ENCODE measurements around the gene DAAM2.

Gene DAAM2

GRCh38 chr6:39791850-39792539 lies at the start of gene DAAM2:
DAAM2 (plus strand) TSS chr6:39792376; CDS start chr6:39856303, 63,927 bp downstream.
- peaks cover 8% of the 10 kb centered on the region for H3K4me1 ChIP-seq (ENCODE audit: insufficient read depth, low read length)
- no peaks in the 10 kb centered on the region for H3K36me3 ChIP-seq (ENCODE audit: insufficient read depth, low read length)
- H3K9ac ChIP-seq (ENCODE audit: low read depth, low read length), result peak within 1 kb of the TSS; percentile 69
- no peaks in the 10 kb centered on the region for H3K9me3 ChIP-seq (ENCODE audit: control insufficient read depth, insufficient read depth, low read length)

DNA sequence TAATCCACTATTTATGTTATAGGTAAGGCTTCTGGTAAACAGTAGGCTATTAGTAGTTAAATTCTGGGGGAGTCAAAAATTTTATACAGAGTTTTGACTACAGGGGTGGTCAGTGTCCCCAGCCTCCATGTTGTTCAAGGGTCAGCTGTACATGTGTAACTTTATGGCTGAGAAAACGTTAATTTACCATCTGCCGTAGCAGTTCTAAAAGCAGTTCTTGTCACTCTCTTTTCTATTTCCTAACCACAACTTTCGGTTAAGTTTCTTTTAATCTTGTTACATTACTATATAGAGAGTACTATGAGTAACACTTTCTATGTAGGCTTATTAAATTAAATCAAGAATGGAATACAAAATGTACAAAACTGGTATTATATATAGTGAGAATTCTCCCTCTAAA lies 45.4 kb upstream of the DAAM2 start:
- H3K9ac ChIP-seq (ENCODE audit: low read depth, low read length), result no peak overlapping the region
- H3K36me3 ChIP-seq (ENCODE audit: insufficient read depth, low read length), result no peaks in the 10 kb centered on the region

GRCh38 chr6:39752835-39753724 lies 39.1 kb upstream of the DAAM2 start:
- no peaks in the 10 kb centered on the region for H3K9me3 ChIP-seq (ENCODE audit: control insufficient read depth, insufficient read depth, low read length)
- no peaks in the 10 kb centered on the region for H3K4me1 ChIP-seq (ENCODE audit: insufficient read depth, low read length)
- no peak overlapping the region for H3K9ac ChIP-seq (ENCODE audit: low read depth, low read length)
- no peaks in the 10 kb centered on the region for H3K36me3 ChIP-seq (ENCODE audit: insufficient read depth, low read length)

More for the DNA sequence above, 45.4 kb upstream of the DAAM2 start:
- Histone ChIP-seq H3K4me1 (ENCODE audit: insufficient read depth, low read length) (no peaks in the 10 kb centered on the region), H3K9me3 (ENCODE audit: control insufficient read depth, insufficient read depth, low read length) (no peaks in the 10 kb centered on the region)

DNA sequence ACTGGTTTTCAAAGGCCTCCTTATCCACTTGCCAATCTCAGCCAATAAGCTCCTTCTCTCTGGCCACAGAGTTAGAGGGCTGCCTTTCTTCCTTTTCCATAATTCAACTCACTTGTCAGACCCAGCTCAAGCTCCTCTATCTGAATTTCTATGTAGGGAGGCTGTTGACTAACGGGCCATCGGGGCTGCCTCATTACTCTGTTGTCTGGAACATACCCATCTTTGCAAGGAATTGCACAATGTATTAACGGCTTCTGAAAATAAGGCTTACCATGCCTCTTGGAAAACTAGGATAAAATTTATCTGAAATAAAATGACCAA lies 38.5 kb upstream of the DAAM2 start:
- Histone ChIP-seq H3K9ac (ENCODE audit: low read depth, low read length) (no peak overlapping the region), H3K9me3 (ENCODE audit: control insufficient read depth, insufficient read depth, low read length) (no peaks in the 10 kb centered on the region), H3K4me1 (ENCODE audit: insufficient read depth, low read length) (no peaks in the 10 kb centered on the region), H3K36me3 (ENCODE audit: insufficient read depth, low read length) (no peaks in the 10 kb centered on the region)

DNA sequence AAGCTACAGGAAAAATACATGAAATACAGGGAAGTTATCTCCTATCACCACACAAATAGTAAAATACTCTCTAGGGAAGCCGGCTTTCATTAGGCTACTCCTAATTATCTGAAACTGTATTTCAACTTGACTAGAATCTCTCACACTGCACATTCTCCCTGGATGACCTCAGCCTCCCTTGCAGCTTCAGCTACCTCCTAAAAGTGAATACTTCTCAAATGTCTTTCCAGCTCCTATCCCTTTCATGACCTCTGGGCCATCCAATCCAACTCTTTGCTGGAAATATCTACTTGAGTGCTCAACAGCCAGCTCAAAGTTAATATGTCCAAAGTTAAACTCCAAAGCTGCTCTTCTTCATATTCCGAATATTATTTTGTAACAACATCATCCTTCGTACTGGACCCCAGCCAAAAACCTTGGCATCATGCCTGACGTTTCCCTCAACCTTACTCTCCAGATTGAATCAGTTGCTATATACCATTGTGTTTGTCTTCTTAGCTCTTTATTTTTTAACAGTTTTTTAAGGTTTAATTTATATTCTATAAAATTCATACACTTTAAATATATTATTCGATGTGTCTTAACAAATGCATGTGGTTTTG lies 37.6 kb upstream of the DAAM2 start:
- H3K9ac ChIP-seq (ENCODE audit: low read depth, low read length), result no peak overlapping the region
- no peaks in the 10 kb centered on the region for H3K36me3 ChIP-seq (ENCODE audit: insufficient read depth, low read length)
- H3K4me1 ChIP-seq (ENCODE audit: insufficient read depth, low read length), result no peaks in the 10 kb centered on the region
- no peaks in the 10 kb centered on the region for H3K9me3 ChIP-seq (ENCODE audit: control insufficient read depth, insufficient read depth, low read length)

- Histone ChIP-seq H3K36me3 (ENCODE audit: insufficient read depth, low read length) (no peaks in the 10 kb centered on the region), H3K9me3 (ENCODE audit: control insufficient read depth, insufficient read depth, low read length) (no peaks in the 10 kb centered on the region), H3K9ac (ENCODE audit: low read depth, low read length) (no peak overlapping the region), H3K4me1 (ENCODE audit: insufficient read depth, low read length) (no peaks in the 10 kb centered on the region)
Measured at GRCh38 chr6:39755231-39755630, 36.9 kb upstream of the DAAM2 start.

DNA sequence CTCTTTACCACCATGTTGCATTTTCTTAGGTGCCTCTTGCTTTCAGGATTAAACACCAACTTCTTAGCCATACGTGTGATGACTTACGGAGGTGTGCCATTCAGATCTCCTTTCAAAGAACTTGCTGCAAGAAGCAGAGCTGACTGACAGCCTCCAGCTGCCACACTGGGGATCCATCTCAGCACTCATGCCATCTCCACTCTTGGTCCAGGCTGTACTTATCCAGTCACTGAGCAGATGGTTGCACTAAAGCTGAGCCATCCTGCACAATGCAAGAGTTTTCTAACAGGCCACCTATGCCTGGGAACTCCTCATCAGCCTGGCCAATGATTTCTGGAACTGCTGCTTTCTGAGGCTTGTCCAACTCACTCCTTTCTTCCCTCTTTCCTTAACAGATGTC lies 35.6 kb upstream of the DAAM2 start:
- no peaks in the 10 kb centered on the region for H3K9me3 ChIP-seq (ENCODE audit: control insufficient read depth, insufficient read depth, low read length)
- no peaks in the 10 kb centered on the region for H3K4me1 ChIP-seq (ENCODE audit: insufficient read depth, low read length)
- no peak overlapping the region for H3K9ac ChIP-seq (ENCODE audit: low read depth, low read length)
- H3K36me3 ChIP-seq (ENCODE audit: insufficient read depth, low read length), result no peaks in the 10 kb centered on the region

GRCh38 chr6:39758905-39759605 lies 33.1 kb upstream of the DAAM2 start:
- H3K36me3 ChIP-seq (ENCODE audit: insufficient read depth, low read length), result no peaks in the 10 kb centered on the region
- no peaks in the 10 kb centered on the region for H3K4me1 ChIP-seq (ENCODE audit: insufficient read depth, low read length)
- no peak overlapping the region for H3K9ac ChIP-seq (ENCODE audit: low read depth, low read length)
- H3K9me3 ChIP-seq (ENCODE audit: control insufficient read depth, insufficient read depth, low read length), result no peaks in the 10 kb centered on the region

- no peaks in the 10 kb centered on the region for H3K9me3 ChIP-seq (ENCODE audit: control insufficient read depth, insufficient read depth, low read length)
- no peaks in the 10 kb centered on the region for H3K36me3 ChIP-seq (ENCODE audit: insufficient read depth, low read length)
- no peak overlapping the region for H3K9ac ChIP-seq (ENCODE audit: low read depth, low read length)
- H3K4me1 ChIP-seq (ENCODE audit: insufficient read depth, low read length), result no peaks in the 10 kb centered on the region
Measured at GRCh38 chr6:39760226-39760952, 31.8 kb upstream of the DAAM2 start.

DNA sequence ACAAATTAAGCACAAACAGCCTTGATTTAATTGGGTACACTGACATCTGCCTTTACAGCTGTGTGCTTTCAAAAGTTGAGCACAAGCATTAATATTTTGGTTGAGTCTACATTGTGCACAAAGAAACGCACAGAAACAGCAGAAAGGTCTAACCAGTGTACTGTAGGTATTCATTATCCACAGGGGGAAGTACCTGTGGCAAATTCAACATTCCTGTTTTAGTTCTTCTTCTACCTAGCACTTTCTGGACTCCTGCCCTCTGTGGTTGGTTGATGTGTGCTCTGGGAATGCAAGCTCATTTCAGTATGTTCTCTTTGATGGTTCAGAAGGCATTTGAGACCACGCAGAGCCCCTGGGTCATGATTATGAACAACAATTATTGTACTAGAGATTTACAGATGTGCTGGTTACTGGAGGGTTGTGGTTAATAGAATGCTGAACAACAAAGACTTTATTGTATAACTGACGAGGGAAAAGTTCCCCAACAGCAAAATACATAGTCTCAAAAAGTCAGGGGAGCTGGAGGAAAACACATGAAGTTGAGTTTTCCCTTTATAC lies 26.6 kb upstream of the DAAM2 start:
- Histone ChIP-seq H3K9ac (ENCODE audit: low read depth, low read length) (no peak overlapping the region), H3K4me1 (ENCODE audit: insufficient read depth, low read length) (no peaks in the 10 kb centered on the region), H3K9me3 (ENCODE audit: control insufficient read depth, insufficient read depth, low read length) (no peaks in the 10 kb centered on the region), H3K36me3 (ENCODE audit: insufficient read depth, low read length) (no peaks in the 10 kb centered on the region)

- Histone ChIP-seq H3K36me3 (ENCODE audit: insufficient read depth, low read length) (no peaks in the 10 kb centered on the region), H3K9me3 (ENCODE audit: control insufficient read depth, insufficient read depth, low read length) (no peaks in the 10 kb centered on the region), H3K4me1 (ENCODE audit: insufficient read depth, low read length) (no peaks in the 10 kb centered on the region), H3K9ac (ENCODE audit: low read depth, low read length) (no peak overlapping the region)
Measured at GRCh38 chr6:39769012-39769411, 23.2 kb upstream of the DAAM2 start.

DNA sequence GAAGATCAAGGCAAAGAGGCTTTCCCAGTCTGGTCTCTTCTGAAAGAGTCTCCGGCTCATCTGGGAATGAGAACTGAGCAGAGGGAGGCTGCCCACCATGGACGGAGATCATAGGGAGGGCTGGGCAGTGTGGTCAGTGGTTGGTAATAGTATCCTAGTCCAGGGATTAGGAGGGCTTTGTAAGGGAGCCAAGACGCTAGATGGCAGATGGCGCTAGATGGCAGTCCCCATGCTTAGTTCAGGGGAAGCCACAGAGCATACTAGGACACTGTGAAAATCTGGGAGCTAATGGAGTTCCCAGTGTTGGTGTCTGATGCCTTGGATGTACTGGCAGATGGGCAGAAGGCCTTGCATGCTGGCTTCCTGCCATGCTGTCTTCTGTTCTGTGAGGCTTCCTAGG lies 21.7 kb upstream of the DAAM2 start:
- Histone ChIP-seq H3K4me1 (ENCODE audit: insufficient read depth, low read length) (no peaks in the 10 kb centered on the region), H3K36me3 (ENCODE audit: insufficient read depth, low read length) (no peaks in the 10 kb centered on the region), H3K9me3 (ENCODE audit: control insufficient read depth, insufficient read depth, low read length) (no peaks in the 10 kb centered on the region), H3K9ac (ENCODE audit: low read depth, low read length) (no peak overlapping the region)

GRCh38 chr6:39772559-39773273 lies 19.5 kb upstream of the DAAM2 start:
- Histone ChIP-seq H3K9me3 (ENCODE audit: control insufficient read depth, insufficient read depth, low read length) (no peaks in the 10 kb centered on the region), H3K9ac (ENCODE audit: low read depth, low read length) (no peak overlapping the region), H3K36me3 (ENCODE audit: insufficient read depth, low read length) (no peaks in the 10 kb centered on the region), H3K4me1 (ENCODE audit: insufficient read depth, low read length) (peaks cover 5% of the 10 kb centered on the region; the same call in 1 of the 2 replicates)

Measured in ES-I3 (cell line).